ENCODE data around the gene GFRA1. TPM values are rescaled to one million over a fixed set of nuclear protein-coding genes. Genes with fewer than 3 reads are reported as not detected.

GFRA1 gene
- total RNA-seq, 2 experiments from 2014 or later, result not detected

DNA sequence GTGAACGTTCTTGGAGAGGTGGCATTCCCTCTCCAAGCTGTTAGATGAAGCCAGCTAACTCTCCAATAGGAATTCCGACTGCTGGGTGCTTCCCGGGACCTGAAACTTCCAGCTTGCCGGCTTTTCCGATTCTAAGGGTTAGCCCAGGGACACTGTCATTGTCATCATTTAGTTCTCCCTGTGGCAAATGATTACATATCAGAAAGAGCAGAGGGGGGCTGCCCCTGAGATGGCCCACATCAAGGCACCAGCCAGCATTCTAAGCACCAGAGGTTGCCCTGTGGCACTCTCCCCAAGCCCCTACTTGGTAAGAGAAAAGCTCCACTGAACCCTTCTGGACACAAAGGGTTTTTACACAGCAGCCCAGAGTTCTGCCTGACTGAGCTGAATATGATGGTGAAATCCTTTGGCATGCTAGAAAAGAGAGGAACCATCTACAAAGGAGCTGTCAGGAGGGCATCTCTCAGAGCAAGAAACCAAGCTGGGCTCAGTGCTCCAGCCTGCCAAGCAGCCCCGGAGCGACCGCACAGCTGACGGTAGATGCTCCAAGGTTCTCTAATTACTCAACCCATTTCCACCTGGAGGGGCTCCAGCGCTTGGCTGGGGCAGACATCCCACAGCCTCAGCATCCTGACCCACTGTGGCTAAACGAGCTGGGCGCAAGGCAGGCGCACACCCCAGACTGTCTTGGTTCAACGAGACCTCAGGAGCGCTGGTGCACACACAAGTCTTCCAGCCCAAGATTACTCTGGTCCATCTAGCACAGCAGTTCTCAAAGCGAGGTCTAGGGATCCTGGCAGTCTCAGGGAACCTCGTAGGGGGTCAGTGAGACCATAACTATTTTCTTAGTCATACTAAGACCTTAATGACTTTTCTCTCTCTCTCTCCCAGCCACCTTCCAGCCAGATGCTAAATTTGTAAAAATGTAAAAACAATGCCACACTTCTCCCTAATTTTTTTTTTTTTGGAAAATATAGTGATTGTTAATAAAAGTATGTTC, 160.5 kb downstream of the GFRA1 start:
- no peaks in the 10 kb centered on the region for H3K27me3 Mint-ChIP-seq
- no peak overlapping the region for H3K4me3 Mint-ChIP-seq
- CTCF ChIA-PET, result no interaction called here
- no peaks in the 10 kb centered on the region for H3K36me3 Mint-ChIP-seq (ENCODE audit: low read depth)
- H3K4me1 Mint-ChIP-seq, result no peaks in the 10 kb centered on the region
- POLR2A ChIA-PET, result no interaction called here
- no peak overlapping the region for H3K27ac Mint-ChIP-seq
- DNase-seq, result no peak
- no peaks in the 10 kb centered on the region for H3K9me3 Mint-ChIP-seq

DNA sequence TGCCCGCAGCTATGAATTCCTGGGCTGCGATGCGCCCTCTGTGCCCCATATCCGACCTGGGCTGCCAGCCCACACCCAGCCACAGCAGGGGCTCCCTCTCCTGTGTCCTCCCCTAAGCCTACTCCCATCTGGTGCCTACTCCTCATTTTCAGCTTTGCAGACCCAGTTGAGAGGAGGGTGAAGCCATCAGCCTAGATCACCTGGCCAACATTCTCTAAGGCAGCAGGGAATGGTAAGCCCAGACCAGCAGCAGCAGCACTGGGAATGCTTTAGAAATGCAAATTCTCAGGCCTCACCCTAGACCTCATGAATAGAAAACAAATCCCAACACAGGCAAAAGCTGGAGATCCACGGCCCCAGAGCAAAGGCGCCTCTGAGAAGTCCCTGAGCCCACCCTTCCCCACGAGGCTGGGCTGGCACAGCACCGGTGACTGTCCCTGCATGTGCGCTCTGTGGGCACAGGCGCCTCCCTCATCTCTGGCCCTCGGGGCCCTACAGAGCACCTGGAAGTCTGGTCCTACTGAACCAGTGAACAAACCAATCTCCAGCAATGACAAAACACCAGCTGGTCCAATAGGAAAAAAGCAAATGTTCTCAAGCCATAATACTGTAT, 161.4 kb downstream of the GFRA1 start:
- H3K9me3 Mint-ChIP-seq, result no peaks in the 10 kb centered on the region
- no peak for DNase-seq
- CTCF ChIA-PET, result no interaction called here
- no peaks in the 10 kb centered on the region for H3K4me1 Mint-ChIP-seq
- H3K4me3 Mint-ChIP-seq, result no peak overlapping the region
- no peak overlapping the region for H3K27ac Mint-ChIP-seq
- H3K36me3 Mint-ChIP-seq (ENCODE audit: low read depth), result no peaks in the 10 kb centered on the region
- POLR2A ChIA-PET, result no interaction called here
- H3K27me3 Mint-ChIP-seq, result no peaks in the 10 kb centered on the region

DNA sequence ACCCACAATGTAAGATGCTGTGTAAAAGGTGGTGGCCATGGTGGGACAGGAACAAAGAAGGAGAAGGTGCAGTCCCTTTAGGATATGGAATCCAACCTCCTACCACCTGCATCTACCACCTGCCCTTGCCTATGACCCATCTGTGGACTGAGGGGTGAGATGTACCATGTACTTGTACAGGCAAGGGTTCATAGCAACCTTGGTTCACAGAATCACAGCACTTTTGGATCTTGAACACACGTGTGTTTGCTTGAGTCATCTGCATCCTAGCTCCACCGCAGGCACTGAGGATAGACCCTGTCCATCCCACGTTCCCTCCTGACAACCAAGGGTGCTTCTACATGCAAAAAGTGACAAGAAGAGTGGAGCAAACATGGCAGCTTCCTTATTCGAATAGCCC, 162.3 kb downstream of the GFRA1 start:
- CTCF ChIA-PET, result interaction anchor here (1.2 kb wide), 1 partner anchor 101 kb away, joined by 3 read pairs; no protein-coding TSS in a partner anchor
- Mint-ChIP-seq H3K4me3 (no peak overlapping the region), H3K27ac (no peak overlapping the region), H3K27me3 (no peaks in the 10 kb centered on the region), H3K4me1 (no peaks in the 10 kb centered on the region), H3K9me3 (no peaks in the 10 kb centered on the region), H3K36me3 (ENCODE audit: low read depth) (no peaks in the 10 kb centered on the region)
- no peak for DNase-seq
- POLR2A ChIA-PET, result no interaction called here

DNA sequence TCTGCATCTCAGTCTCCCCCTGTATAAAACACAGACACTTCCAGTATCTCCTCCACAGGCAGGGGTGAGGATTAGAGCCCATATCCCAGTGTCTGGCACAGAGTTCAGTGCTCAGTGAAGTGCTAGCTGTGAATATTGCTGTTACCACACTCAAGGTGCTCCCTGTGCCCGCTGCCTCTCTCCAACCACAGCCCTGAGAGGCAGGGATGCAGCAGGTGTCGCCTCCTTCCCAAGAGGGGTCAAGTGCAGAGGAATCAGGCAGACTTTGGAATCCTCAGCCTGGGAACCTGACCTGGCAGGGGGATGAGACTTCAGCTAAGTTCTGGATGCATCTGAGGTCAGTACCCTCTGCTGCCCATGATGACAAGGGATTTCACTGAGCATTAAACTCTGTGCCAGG, 163.1 kb downstream of the GFRA1 start:
- Mint-ChIP-seq H3K9me3 (no peaks in the 10 kb centered on the region), H3K4me1 (no peaks in the 10 kb centered on the region), H3K4me3 (no peak overlapping the region), H3K27ac (no peak overlapping the region), H3K36me3 (ENCODE audit: low read depth) (no peaks in the 10 kb centered on the region), H3K27me3 (no peaks in the 10 kb centered on the region)
- no peak for DNase-seq
- ChIA-PET CTCF (interaction anchor here (1.2 kb wide), 1 partner anchor 100 kb away, joined by 3 read pairs; no protein-coding TSS in a partner anchor), POLR2A (no interaction called here)

DNA sequence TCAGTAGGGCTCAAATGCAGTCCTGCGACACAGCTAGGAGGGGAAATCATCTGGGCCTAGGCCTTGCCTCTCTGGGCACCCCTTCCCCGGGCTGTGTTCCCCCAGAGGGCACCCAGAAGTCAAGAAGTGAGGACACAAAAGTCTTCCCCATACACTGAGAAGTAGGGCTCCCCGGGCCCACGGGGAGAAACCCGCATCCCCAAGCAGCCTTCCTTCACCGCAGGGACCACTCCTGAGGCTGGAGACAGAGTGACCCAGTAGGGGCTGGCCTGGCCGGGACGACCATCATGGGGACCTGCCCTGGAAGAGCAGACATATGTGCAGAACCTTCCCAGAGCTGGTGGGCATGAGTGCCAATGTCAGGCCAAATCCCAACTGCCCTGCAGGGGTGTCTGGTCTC, 163.5 kb downstream of the GFRA1 start:
- Mint-ChIP-seq H3K27ac (no peak overlapping the region), H3K4me3 (no peak overlapping the region), H3K27me3 (no peaks in the 10 kb centered on the region), H3K9me3 (no peaks in the 10 kb centered on the region), H3K36me3 (ENCODE audit: low read depth) (no peaks in the 10 kb centered on the region), H3K4me1 (no peaks in the 10 kb centered on the region)
- POLR2A ChIA-PET, result no interaction called here
- CTCF ChIA-PET, result interaction anchor here (1.2 kb wide), 1 partner anchor 100 kb away, joined by 3 read pairs; no protein-coding TSS in a partner anchor
- no peak for DNase-seq

DNA sequence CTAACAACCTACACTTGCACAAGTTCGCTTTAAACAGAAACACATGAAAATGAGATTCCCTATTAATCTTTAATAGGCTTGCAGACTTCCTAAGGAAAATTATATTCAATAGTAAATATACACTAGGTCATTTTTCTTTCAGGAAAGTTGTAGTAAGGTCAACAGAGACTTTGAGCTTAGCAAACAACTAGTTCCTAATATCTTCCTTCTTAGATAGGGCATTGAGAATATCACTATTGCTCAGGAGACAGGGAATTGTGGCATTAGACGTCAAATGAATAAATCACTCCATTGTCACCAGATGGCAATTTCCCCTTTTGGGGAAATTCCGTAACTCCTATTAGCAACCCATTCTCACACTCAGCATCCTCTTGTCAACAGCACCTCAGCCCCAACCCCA, 164.9 kb downstream of the GFRA1 start:
- Mint-ChIP-seq H3K4me3 (no peak overlapping the region), H3K36me3 (ENCODE audit: low read depth) (no peaks in the 10 kb centered on the region), H3K4me1 (no peaks in the 10 kb centered on the region), H3K9me3 (no peaks in the 10 kb centered on the region), H3K27ac (no peak overlapping the region), H3K27me3 (no peaks in the 10 kb centered on the region)
- POLR2A ChIA-PET, result no interaction called here
- DNase-seq, result no peak
- CTCF ChIA-PET, result no interaction called here

DNA sequence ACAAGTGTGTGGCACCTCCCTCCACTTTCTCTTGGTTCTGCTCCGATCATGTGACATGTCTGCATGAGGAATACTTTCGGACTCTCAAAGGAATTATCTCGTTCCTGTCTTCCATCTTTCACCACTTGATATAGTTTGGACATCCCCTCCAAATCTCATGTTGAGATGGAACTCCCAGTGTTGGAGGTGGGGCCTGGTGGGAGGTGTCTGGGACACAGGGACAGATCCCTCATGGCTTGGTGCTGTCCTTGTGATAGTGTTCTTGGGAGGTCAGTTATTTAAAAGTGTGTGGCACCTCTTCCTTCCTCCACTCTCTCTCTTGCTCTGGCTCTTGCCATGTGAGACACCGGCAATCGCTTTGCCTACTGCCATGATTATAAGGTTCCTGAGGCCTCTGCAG, 166.4 kb downstream of the GFRA1 start:
- no peak overlapping the region for H3K27ac Mint-ChIP-seq
- H3K4me3 Mint-ChIP-seq, result no peak overlapping the region
- no peaks in the 10 kb centered on the region for H3K4me1 Mint-ChIP-seq
- no peaks in the 10 kb centered on the region for H3K9me3 Mint-ChIP-seq
- ChIA-PET CTCF (no interaction called here), POLR2A (no interaction called here)
- no peaks in the 10 kb centered on the region for H3K36me3 Mint-ChIP-seq (ENCODE audit: low read depth)
- no peak for DNase-seq
- H3K27me3 Mint-ChIP-seq, result no peaks in the 10 kb centered on the region

DNA sequence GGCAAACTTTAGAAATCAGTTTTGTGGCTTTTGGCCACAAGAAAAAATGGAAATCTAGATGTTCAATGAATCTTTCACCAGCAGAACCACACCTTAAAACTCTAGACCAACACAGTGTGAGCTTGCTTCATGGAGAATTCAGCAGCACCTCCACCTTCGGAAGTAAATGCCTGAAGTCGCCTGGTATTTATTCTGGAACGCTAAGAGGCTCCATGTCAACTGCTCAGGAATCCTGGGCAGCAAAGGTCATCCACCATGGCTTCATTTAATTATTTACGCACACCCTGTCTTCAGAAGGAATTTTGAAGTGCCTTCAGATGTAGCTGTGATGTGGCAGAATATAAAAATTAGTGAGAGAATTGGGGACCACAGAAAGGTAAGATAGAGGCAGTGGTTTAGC, 167.7 kb downstream of the GFRA1 start:
- H3K36me3 Mint-ChIP-seq (ENCODE audit: low read depth), result no peaks in the 10 kb centered on the region
- ChIA-PET POLR2A (no interaction called here), CTCF (no interaction called here)
- no peak overlapping the region for H3K4me3 Mint-ChIP-seq
- H3K27ac Mint-ChIP-seq, result no peak overlapping the region
- no peaks in the 10 kb centered on the region for H3K27me3 Mint-ChIP-seq
- H3K9me3 Mint-ChIP-seq, result no peaks in the 10 kb centered on the region
- DNase-seq, result no peak
- no peaks in the 10 kb centered on the region for H3K4me1 Mint-ChIP-seq

DNA sequence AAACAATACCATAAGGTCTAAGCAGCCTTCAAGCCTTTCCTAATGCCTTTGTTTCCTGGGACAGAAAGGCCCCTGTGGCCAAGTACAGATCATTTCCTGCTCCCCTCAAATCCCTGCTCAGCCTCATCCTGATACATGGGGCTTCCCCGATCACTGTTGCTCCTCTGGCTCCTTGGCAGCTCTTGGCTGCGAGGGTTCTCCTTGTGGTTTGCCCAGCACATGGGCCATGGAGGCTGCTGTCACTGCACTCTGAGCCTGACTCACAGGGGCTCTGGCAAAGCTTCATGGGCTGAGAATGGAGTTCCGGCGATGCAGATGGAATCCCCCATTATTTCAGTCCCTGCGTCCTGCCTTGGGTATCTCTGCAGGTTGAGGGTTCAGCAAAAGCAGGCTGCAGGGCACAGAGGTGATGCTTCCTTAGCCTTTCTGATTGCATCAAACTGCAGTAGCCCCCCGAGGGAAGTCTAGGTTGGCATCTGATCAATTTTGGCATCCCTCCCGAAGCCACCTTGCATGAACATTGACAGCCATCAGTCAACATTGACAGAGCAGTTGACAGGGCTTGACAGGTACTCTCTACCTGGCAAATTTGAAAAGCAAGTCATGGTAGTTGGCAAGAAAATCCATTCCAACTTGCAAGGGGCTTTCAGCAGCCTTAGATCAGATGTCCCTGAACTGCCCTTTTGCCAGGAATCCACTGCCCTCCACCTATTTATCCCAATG, 168.6 kb downstream of the GFRA1 start:
- Mint-ChIP-seq H3K4me1 (no peaks in the 10 kb centered on the region), H3K27me3 (no peaks in the 10 kb centered on the region)

DNA sequence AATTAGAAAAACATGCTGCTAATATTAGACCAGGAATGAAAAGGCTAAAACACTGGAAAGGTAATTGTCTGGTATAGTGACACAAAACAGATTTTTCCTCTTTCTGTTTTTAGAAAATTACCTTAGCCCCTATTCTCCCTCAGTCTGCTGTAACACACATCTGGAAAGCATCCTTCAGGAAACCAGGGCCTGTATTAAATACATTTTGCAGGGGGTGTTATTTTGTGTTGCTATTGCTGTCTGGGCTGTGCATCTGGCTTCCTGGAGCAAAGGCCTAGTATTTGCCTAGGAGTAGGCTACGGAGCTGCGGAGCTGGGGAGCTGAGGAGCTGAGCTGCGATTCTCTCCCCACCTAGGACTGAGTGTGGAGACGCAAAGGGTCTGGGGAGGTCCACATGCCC, 169.3 kb downstream of the GFRA1 start:
- no peak for DNase-seq
- no peaks in the 10 kb centered on the region for H3K4me1 Mint-ChIP-seq
- no peaks in the 10 kb centered on the region for H3K9me3 Mint-ChIP-seq
- H3K27ac Mint-ChIP-seq, result no peak overlapping the region
- H3K27me3 Mint-ChIP-seq, result no peaks in the 10 kb centered on the region
- H3K4me3 Mint-ChIP-seq, result no peak overlapping the region
- POLR2A ChIA-PET, result no interaction called here
- CTCF ChIA-PET, result no interaction called here
- H3K36me3 Mint-ChIP-seq (ENCODE audit: low read depth), result no peaks in the 10 kb centered on the region

More for the DNA sequence above, 168.6 kb downstream of the GFRA1 start:
- H3K4me3 Mint-ChIP-seq, result no peak overlapping the region
- H3K27ac Mint-ChIP-seq, result no peak overlapping the region
- ChIA-PET POLR2A (no interaction called here), CTCF (no interaction called here)
- H3K36me3 Mint-ChIP-seq (ENCODE audit: low read depth), result no peaks in the 10 kb centered on the region
- DNase-seq, result no peak
- no peaks in the 10 kb centered on the region for H3K9me3 Mint-ChIP-seq

DNA sequence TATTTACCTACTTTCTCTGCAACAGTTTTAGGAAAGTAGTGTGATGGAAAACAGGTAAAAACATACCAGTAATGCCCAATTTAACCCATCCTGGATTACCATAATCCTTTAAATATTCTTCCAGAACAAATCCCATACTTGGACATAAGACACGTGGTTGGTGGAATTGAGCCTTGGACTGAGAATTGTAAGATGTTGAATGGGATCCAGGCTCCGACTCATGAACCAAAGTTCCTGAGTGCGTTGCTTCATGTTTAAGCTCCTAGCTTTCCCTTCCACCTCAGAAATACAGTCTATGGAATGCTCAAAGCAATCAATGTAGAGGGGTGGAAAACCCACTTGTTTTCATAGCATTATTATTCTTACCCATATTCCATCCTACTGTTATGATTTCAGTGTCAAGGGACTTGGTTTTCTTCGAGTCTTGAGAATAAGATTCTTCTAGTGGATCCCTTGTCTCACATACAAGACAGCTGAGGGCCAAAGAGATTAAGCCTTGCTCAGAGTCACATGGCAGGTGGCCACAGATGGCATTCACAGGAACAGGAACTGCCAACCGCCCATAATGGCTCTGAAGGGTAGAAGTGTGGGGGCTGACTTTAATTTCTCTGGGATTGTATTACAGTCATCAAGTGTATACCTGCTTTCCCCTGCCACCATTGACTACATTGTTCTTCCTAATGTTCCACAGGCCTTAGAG, 171.2 kb downstream of the GFRA1 start:
- H3K4me1 Mint-ChIP-seq, result no peaks in the 10 kb centered on the region
- no peaks in the 10 kb centered on the region for H3K27me3 Mint-ChIP-seq
- no peaks in the 10 kb centered on the region for H3K9me3 Mint-ChIP-seq
- no peak for DNase-seq
- no peak overlapping the region for H3K4me3 Mint-ChIP-seq
- POLR2A ChIA-PET, result no interaction called here
- no peaks in the 10 kb centered on the region for H3K36me3 Mint-ChIP-seq (ENCODE audit: low read depth)
- no peak overlapping the region for H3K27ac Mint-ChIP-seq
- CTCF ChIA-PET, result no interaction called here

DNA sequence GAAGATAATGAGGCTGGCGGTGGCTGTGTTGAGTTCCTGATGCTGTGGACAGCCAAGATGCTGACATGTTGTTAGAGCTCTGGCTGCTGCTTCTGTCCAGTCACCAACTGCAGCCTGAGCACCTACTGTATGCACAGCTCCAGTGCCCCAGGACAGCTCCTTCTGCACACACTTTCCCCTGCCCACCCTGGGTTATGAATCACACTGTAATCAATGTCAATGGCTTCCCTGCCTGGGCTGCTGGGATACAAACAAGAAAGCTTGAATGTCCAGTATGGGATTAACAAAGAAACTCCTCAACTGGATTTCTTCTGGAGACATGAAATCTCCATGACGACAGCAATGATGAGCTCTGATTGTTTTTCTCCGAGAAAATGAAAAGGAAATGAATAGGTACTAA, 172.0 kb downstream of the GFRA1 start:
- H3K4me1 Mint-ChIP-seq, result no peaks in the 10 kb centered on the region
- no peaks in the 10 kb centered on the region for H3K9me3 Mint-ChIP-seq
- H3K27me3 Mint-ChIP-seq, result no peaks in the 10 kb centered on the region
- ChIA-PET POLR2A (no interaction called here), CTCF (no interaction called here)
- H3K36me3 Mint-ChIP-seq (ENCODE audit: low read depth), result no peaks in the 10 kb centered on the region
- DNase-seq, result no peak
- H3K4me3 Mint-ChIP-seq, result no peak overlapping the region
- H3K27ac Mint-ChIP-seq, result no peak overlapping the region

DNA sequence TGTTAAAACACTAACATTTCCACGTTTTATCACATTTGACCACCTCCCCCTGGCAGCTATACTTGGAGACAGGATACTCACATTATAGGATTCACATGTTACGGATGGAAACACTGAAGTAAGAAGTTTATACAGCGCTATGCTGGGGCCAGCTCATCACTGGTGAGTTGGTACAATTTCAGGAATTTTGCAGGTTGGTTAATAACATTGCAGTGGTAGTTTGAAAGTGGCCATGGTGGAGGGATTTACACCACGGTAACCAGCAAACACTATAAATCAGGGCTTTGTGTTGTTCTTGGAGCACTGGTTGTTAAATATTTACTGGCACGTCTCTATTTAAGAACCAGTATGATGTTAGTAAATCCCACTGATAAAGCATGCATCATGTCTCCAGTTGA, 174.0 kb downstream of the GFRA1 start:
- no peaks in the 10 kb centered on the region for H3K27me3 Mint-ChIP-seq
- ChIA-PET POLR2A (no interaction called here), CTCF (no interaction called here)
- H3K9me3 Mint-ChIP-seq, result no peaks in the 10 kb centered on the region
- H3K27ac Mint-ChIP-seq, result no peak overlapping the region
- H3K36me3 Mint-ChIP-seq (ENCODE audit: low read depth), result no peaks in the 10 kb centered on the region
- no peak overlapping the region for H3K4me3 Mint-ChIP-seq
- DNase-seq, result no peak
- no peaks in the 10 kb centered on the region for H3K4me1 Mint-ChIP-seq
